Left colon (tissue), 2 donors: ENCODE data around the gene RILPL1. TPM values are rescaled to one million over a fixed set of nuclear protein-coding genes. Genes with fewer than 3 reads are reported as not detected.
"Not testable (repeated sequence)": the region's sequence is repeated elsewhere in the genome, so short reads cannot be mapped to it uniquely, and the experiment has no call there.

Experiments
- ATAC-seq: fragments of 200-7000 bp; cut with Tn5 transposase; one replicate; pipeline ENCODE4 v1.9.1; 2020; ENCODE audit warnings: mild to moderate bottlenecking, moderate library complexity
- DNase-seq, 2 donors: peaks; one replicate each; pipeline ENCODE4 v3.0.0-alpha.2; 2020
- intact Hi-C, 2 donors: fragments of 100-400 bp; cut with DNase I in 1 of 2; cut with micrococcal nuclease in 1 of 2; formaldehyde crosslinking; loops; one replicate each; pipeline versions ENCODE4 v1.11.2 to v1.14.0; 2022; cut with DNase I, micrococcal nuclease
- microRNA-seq, 2 donors: library from miRNA; unstranded; fragments of <30 nt; microRNA quantifications; one replicate each; pipeline versions ENCODE4 v1.1.0 to v1.2.0, GENCODE V29; 2020
- total RNA-seq, 2 donors: library from RNA; stranded (reverse); fragmentation: NEBNext Ultra II Directional; extraction: Animal tissue kit (Norgen Biotek cat#: 25700); gene quantifications; one replicate each; pipeline ENCODE4 v1.2.1, GENCODE V29; 2021
- donor health status: DM: no; HTN: no; CAD: no.
- donor health status: DM: yes; HTN: yes; CAD: no.

The RILPL1 gene
- total RNA-seq, 2 donors from 2014 or later, result 4.3 to 4.9 TPM

DNA sequence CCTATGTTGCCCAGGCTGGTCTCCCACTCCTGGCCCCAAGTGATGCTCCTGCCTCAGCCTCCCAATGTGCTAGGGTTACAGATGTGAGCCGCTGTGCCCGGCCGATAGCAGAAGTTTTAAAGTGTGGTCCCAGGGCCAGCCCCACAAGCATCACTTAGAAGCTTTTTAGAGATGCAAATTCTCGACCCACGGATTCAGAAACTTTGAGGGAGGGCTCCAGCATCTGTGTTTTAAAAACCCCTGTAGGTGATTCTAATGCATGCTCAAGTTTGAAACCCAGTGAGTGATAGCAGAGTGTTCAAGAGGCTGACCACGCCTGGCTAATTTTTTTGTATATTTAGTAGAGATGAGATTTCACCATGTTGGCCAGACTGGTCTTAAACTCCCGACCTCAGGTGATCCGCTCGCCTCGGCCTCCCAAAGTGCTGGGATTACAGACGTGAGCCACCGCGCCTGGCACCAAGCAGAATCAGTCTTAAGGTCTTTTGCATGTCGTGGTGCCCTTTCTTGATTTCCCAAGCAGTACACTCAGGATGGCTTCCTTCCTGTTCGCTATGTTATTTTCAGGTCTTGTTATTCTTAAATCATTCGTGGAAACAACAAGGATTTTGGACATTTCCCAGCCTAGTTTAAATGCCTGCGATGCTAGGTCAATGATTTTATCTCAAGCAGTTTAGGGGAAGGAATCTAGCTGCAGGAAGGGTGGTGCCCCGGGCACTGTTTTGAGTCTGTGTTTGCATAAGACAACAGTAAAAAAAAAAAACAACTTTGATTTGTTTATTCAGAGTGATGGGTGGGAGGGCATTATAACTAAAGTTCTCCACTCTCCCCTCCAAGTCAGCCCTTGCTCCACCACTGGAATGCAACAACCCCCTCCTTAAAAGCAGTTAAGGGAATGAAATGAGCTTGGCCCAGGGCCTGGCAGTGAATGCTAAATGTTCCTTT, 87.9 kb downstream of the RILPL1 start:
- ATAC-seq (peak; percentile 58), DNase-seq (no peak)
- intact Hi-C loops, result no loop called here

DNA sequence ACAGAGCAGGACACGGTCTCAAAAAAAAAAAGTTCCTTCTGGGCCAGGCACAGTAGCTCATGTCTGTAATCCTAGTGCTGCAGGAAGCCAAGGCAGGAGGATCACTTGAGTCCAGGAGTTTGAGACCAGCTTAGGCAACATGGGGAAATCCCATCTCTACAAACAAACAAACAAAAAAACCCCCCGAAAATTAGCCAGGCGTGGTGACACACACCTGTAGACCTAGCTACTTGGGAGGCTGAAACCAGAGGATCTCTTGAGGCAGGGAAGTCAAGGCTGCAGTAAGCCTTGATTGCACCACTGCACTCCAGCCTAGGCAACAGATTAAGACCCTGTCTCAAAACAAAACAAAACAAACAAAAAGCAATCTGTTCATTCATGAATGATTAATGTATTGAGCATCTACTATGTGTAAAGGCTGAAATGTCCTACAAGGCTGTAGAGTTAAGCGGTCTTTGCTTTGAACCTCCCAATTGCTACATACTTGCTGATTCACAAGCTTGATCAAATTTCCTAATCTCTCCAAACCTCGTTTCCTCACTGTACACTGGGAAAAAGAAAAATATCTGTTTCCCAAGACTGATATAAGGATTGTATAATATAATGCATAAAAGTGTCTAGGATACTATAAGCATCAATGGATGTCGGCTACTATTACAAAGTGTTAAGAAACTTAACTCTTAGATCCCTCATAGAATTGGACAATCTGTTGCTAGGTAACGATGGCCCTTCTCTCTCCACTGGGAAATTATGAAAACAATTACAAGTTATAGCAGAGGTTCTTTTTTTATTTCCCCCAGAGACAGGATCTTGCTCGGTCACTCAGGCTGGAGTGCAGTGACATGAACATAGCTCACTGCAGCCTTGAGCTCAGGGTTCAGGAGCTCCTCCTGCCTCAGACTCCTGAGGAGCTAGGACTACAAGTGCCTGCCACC, 89.2 kb downstream of the RILPL1 start:
- intact Hi-C loops, result no loop called here
- no peak for DNase-seq
- ATAC-seq, result no peak

DNA sequence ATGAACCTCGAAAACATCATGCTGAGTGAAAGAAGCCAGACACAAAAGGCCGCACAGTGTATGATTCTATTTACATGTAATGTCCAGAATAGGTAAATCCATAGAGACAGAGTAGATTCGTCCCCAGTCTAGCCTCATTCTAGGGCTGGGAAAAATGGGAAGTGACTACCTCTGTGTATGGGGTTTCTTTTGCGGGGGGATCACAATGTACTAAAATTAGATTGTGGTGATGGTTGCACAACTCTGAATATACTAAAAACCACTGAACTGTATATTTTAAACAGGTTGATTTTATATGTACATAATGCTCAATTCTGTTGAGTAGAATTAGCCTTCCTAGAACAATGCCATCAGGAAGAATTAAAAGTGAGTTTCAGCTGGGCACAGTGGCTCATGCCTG, 90.7 kb downstream of the RILPL1 start:
- ATAC-seq, result no peak
- DNase-seq, result no peak
- intact Hi-C loops, result no loop called here

DNA sequence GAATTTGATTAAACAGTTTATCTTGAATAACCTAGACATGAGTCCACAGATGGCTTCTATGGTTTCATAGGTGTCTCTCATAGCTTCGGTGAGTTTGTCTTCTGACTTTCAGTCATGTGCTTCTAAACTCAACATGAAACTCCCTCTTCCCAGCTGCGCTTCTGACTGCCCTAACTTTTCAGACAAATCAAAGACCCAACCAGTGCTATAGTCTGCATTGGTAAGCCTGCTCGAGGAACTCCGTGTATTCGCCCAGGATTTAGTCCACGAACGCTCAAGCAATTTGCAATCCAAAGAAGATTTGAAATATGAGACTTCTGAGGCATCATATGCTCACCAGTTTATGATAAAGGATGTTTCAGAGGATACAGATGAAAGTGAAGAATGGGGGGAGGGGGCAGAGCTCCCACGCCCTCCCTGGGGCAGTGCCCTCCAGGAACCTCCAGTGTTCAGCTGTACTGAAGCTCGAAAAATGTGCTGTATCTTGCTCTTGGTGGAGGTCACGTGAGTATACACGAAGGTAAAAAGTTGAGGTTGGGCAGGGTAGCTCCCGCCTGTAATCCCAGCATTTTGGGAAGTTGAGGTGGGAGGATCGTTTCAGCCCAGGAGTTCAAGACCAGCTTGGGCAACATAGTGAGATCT, 91.9 kb downstream of the RILPL1 start:
- intact Hi-C loops, result no loop called here
- no peak for DNase-seq
- no peak for ATAC-seq

DNA sequence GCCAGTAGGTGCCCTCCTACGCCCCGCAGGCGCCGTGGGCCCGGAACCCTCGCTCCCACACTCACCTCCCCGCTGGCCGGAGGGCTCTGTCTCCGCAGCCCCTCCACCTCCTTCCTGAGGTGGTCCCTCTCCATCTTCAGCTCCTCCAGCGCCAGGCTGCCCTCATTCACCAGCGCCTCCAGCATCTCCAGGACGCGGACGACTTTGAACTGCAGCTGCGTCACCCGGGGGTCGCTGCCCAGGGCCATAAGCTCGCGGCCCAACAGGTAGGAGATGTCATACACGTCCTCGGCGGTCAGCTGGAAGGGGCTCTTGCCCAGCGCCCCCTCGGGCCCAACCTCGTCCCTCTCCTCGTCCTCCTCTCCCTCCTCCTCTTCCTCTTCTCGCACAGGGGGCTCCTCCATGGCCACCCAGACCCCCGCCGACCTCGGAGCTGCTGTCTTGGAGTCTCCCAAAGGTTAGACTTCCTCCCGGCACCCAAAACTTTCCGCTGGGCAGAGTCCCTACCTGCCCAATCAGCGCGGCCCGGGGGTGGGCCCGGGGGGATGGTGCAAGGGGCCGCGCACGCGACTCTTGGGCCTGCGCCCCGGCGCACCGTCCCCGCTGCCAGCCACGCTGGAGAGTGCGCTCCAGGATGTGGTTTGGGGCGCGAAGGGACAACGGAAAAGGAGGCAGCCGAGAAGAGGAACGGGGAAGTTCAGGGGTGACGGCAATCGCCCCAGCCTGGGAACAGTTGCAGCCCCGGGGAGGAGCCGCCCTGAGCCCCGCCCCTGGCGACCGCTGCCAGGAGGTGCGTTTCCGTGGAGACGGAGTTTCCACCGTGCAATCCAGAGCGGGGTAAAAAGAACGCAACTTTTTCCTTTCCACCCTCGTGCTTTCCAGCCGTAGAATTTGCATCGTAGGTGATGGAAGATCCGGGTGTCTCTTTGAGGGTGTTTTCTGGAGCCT, 97.2 kb downstream of the RILPL1 start, which contains the start of gene RILPL2:
Gene RILPL2, minus strand, starts transcription at position 668 of the 948 bp plus-strand sequence. Its CDS starts 264 bp downstream, at position 404.
- DNase-seq, result peak; percentile 87 to 92
- intact Hi-C loops, result no loop called here
- ATAC-seq, result peak; percentile 99

DNA sequence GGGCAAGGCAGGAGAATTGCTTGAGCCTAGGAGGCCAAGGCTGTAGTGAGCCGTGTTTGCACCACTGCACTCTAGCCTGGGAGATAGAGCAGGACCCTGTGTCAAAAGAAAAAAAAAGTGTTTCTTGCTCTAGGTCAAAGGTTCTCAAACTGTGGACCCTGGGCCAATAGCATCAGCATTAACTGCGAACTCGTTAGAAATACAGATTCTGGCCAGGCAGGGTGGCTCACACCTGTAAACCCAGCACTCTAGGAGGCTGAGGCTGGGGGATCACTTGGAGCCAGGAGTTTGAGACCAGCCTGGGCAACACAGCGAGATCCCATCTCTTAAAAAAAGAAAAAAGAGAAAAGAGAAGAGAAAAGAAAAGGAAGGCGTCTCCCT, 97.9 kb downstream of the RILPL1 start:
- DNase-seq, result no peak
- intact Hi-C loops, result no loop called here
- no peak for ATAC-seq

DNA sequence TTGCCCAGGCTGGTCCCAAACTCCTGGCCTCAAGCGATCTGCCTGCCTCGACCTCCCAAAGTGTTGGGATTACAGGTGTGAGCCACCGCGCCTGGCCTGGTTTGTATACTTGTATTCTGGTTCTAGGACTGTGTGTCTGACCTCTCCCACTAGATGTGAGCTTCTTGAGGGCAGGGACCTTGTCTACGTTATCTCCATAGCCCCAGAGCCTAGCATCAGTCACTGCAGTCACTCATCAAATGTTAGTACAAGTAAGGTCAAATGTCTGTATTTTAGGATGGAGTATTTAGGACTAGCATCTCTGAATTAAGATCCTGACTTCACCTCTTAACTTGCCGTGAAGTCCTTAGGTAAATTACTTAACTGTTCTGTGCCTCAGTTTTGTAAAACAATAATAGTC, 99.9 kb downstream of the RILPL1 start:
- DNase-seq (no peak), ATAC-seq (no peak)
- intact Hi-C loops, result no loop called here

DNA sequence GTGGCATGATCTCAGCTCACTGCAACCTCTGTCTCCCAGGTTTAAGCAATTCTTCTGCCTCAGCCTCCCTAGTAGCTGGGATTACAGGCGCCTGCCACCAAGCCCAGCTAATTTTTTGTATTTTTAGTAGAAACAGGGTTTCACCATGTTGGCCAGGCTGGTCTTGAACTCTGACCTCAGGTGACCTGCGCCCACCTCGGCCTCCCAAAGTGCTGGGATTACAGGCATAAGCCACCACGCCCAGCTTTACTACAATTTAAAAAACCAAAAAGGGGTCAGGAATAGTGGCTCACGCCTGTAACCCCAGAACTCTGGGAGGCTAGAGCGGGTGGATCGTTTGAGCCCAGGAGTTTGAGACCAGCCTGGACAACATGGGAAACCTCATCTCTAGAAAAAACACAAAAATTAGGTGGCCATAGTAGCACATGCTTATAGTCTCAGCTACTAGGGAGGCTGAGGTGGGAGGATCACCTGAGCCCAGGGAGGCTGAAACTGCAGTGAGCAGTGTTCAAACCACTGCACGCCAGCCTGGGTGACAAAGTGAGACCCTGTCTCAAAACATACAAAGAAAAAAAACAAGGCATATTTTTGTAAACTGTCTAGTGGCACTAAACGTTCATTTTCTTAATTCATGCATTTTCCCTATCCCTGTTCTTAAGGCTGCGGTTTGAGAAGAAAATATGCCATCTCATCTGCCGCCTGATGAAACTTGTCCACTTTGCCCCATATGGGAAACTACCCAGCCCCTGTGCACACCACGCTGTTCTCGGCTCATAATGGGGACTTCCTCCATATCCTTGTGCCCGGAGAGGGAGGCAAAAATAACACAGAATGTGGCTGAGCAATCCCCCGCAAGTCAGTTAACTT, 101.3 kb downstream of the RILPL1 start:
- DNase-seq, ATAC-seq, intact Hi-C loops: not testable (repeated sequence)

DNA sequence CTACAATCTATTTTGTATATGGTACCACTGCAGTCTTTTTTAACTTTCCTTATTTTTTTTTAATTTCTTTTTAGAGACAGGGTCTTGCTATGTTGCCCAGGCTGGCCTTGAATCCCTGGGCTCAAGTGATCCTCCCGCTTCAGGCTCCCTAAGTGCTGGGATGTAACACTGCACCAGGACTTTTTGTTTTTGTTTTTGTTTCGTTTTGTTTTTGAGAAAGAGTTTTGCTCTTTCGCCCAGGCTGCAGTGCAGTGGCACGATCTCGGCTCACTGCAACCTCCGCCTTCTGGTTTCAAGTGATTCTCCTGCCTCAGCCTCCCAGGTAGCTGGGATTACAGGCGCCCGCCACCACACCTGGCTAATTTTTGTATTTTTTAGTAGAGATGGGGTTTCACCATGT, 104.4 kb downstream of the RILPL1 start:
- ATAC-seq, intact Hi-C loops, DNase-seq: not testable (repeated sequence)

DNA sequence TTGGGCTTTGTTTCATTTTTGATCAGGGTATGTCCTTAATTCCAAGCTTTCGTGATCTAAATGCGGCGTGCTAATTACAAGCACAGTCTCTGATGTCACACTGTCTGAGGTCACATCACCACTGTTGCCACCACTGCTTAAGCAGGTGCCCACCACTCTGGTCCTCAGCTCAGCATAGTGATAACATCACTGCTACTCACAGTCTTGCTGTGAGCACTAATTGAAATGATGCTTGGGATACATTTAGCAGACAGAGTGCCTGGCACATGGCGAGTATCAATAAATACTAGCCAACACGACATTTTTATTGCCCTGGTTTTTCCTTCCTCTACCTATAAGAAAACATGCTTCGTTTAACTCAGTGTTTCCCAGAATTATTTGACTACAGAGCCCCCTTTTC, 104.9 kb downstream of the RILPL1 start:
- intact Hi-C loops, result no loop called here
- no peak for DNase-seq
- no peak for ATAC-seq

DNA sequence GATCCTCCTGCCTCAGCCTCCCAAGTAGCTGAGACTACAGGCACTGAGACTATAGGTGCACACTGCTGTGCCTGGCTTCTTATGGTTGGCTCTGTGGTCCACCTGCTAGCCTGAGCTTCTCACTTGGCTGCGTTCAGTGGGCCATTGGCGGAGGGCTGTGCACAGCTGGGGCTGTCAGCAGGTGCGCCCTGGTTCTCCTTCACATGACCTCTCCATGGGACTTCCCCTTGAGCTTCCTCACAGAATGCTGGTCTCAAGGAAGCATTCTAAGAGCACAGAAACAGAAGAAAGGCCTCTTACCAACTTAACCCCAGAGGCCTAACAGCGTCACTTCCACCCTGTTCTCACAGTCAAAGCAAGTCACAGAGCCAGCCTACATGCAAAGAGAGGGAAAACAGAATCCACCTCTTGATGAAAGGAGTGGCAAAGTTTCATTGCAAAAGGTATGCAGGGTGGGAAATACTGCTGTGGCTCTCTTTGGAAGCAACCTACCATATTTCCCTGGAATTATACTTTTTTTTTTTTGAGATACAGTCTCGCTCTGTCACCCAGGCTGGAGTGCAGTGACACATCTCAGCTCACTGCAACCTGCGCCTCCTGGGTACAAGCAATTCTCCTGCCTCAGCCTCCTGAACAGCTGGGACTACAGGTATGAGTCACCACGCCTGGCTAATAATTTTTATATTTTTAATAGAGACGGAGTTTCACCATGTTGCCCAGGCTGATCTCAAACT, 106.3 kb downstream of the RILPL1 start:
- intact Hi-C loops, result no loop called here
- peak in 1 of 2 donors; percentile 23 for DNase-seq
- ATAC-seq, result no peak

DNA sequence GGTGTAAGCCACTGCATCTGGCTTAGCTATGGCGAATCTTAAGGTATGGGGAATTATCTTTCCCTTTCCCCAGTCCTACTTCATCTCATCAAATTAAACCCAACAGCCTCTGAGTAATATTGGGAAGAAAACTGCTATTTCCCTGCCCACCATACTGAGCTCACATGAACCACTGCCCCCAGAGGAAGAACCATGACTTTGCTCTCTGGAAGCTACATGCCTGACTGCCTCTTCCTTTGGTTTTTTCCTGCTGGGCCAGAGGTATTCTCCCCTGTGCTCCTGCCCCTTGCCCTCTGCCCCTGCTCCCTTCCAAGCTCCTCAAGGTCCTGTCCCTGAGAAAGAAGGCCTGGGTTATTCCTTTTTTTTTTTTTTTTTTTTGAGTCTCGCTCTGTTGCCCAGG, 112.2 kb downstream of the RILPL1 start:
- intact Hi-C loops, result no loop called here

More for the DNA sequence above, 112.2 kb downstream of the RILPL1 start:
- no peak for ATAC-seq
- no peak for DNase-seq

Small RNA genes lying within 50 kb of the gene (microRNA-seq; reads per million reads assigned to microRNA genes)
- gene MIR3908, result 0 reads per million in 2 donors

Other genes starting within 250 kb of the RILPL1 start
- gene SBNO1, start 168.9 kb downstream of the RILPL1 start, total RNA-seq, result 10 to 100 TPM; 28.3 to 31.0 TPM
- gene KMT5A, start 149.6 kb downstream of the RILPL1 start, total RNA-seq, result 10 to 100 TPM; 38.3 to 52.0 TPM
- gene RILPL2, start 97.0 kb downstream of the RILPL1 start, total RNA-seq, result 1 to 10 TPM; 1.1 to 1.9 TPM
- gene SNRNP35, start 75.6 kb downstream of the RILPL1 start, total RNA-seq, result 10 to 100 TPM; 18.7 to 23.8 TPM
- 100 to 1,000 TPM; 229 to 262 TPM for gene TMED2, start 50.8 kb upstream of the RILPL1 start, total RNA-seq
- gene DDX55, start 68.4 kb upstream of the RILPL1 start, total RNA-seq, result 10 to 100 TPM; 13.0 to 15.4 TPM
- 10 to 100 TPM; 38.8 to 43.4 TPM for gene EIF2B1, start 100.0 kb upstream of the RILPL1 start, total RNA-seq
- gene GTF2H3, start 100.1 kb upstream of the RILPL1 start, total RNA-seq, result 10 to 100 TPM; 19.6 to 25.1 TPM
- gene TCTN2, start 137.4 kb upstream of the RILPL1 start, total RNA-seq, result 1 to 10 TPM; 4.8 to 6.0 TPM
- 10 to 100 TPM; 31.3 to 32.6 TPM for gene ATP6V0A2, start 178.6 kb upstream of the RILPL1 start, total RNA-seq
- under 1 TPM; 0.15 to 0.39 TPM for gene DNAH10, start 228.6 kb upstream of the RILPL1 start, total RNA-seq